SK-N-MC (cell line): Measurements from ENCODE around the gene LRP1B.
"Not testable (repeated sequence)": the region's sequence is repeated elsewhere in the genome, so short reads cannot be mapped to it uniquely, and the experiment has no call there.

Experiments used
- DNase-seq: peaks from one replicate; pipeline ENCODE4 v3.0.0-alpha.2; 2011; ENCODE audit warnings: low read depth, low spot score
- H3K27ac ChIP-seq: fragments of 200-600 bp; sonication (generic); 2 replicates; pipeline ENCODE4 v1.5.1; 2016; ENCODE audit warnings: mixed run types
- H3K36me3 ChIP-seq: fragments of 200-600 bp; sonication (generic); 2 replicates; pipeline ENCODE4 v1.6.1; 2017; ENCODE audit warnings: antibody characterized with exemption, low read length, mixed read lengths; ENCODE audit not compliant: insufficient read depth
- H3K4me3 ChIP-seq: fragments of 200-600 bp; sonication (generic); 2 replicates; pipeline ENCODE4 v1.5.1; 2016
- H3K9ac ChIP-seq: fragments of 200-600 bp; sonication (generic); 2 replicates; pipeline ENCODE4 v1.8.0; 2017; ENCODE audit warnings: mixed run types, mixed read lengths; ENCODE audit not compliant: insufficient read length
- H3K9me3 ChIP-seq: fragments of 200-600 bp; sonication (generic); 2 replicates; pipeline ENCODE4 v1.6.1; 2017; ENCODE audit warnings: low read depth, mild to moderate bottlenecking, antibody characterized with exemption, low read length, moderate library complexity, mixed read lengths
- EZH2 ChIP-seq: fragments of 200-600 bp; sonication (generic); IDR thresholded peaks from one replicate; pipeline ENCODE4 v1.6.1; 2017; ENCODE audit warnings: antibody characterized with exemption
- FOXP2 ChIP-seq: optimal IDR thresholded peaks from 2 replicates; pipeline ENCODE3; 2011; ENCODE audit warnings: mild to moderate bottlenecking, moderate library complexity; ENCODE audit not compliant: insufficient read depth; ENCODE audit errors: extremely low read length, control extremely low read depth
- POLR2AphosphoS5 ChIP-seq: IDR thresholded peaks from 2 replicates; pipeline ENCODE4 v1.6.1; 2012; ENCODE audit warnings: mild to moderate bottlenecking, low read depth, low read length, borderline replicate concordance

The LRP1B gene

DNA sequence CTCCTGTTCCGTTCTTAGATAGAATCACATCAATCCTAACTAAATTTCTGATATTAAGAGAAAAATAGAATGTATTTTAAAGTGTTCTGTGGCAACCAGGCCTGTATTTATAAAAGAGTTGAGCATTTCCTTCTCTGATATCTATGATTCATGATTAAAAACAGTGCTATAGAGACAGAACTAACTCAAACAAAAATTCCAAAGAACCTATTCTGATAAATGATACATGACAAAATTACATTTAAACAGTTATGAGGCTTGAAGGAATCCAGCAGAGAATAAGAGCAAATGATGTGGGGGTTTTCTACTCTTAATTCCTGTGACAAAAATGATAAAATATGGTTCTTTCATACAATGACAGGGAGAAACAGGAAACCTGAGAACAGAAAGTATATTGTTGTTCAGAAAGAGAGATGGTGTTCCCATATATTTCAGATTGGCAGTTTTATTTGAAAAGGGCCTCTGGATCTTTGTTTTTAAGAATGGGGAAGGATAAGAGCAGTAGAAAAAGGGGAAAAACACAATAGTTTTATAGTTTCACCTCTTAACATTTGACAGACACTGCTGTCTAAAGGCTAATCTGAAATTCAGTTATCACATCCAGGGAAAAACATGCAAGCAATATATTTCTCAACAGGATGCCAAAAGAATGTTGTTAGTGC, 944.3 kb downstream of the LRP1B start:
- Histone ChIP-seq H3K4me3 (no peak overlapping the region), H3K36me3 (no peaks in the 10 kb centered on the region), H3K9me3 (no peaks in the 10 kb centered on the region), H3K27ac (no peak overlapping the region), H3K9ac (no peak overlapping the region)
- TF ChIP-seq EZH2: no peak
- no peak for TF ChIP-seq FOXP2
- TF ChIP-seq POLR2AphosphoS5: no peak
- DNase-seq: no peak

DNA sequence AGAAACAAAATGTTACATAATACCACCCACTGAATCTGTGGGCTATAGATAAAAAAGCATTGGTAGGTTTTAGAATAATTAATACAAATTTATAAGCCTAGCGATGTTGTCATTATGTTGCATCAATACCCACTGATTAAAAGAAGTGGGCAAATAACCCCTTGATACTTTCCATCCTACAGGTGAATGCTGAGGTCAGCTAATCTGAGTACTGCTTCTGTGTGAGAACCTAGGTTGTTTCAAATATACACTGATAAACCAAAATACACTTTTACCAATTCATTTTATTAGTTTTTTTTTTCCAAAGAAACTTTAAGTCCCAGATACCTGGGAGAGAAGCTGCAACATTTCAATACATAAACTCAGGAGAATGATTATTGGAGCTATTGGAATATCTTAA, 948.6 kb downstream of the LRP1B start:
- Histone ChIP-seq H3K27ac (no peak overlapping the region), H3K9me3 (no peaks in the 10 kb centered on the region), H3K4me3 (no peak overlapping the region), H3K36me3 (no peaks in the 10 kb centered on the region), H3K9ac (no peak overlapping the region)
- no peak for DNase-seq
- TF ChIP-seq FOXP2: no peak
- no peak for TF ChIP-seq POLR2AphosphoS5
- TF ChIP-seq EZH2: no peak

- not testable (repeated sequence) for H3K36me3 ChIP-seq, DNase-seq, H3K9me3 ChIP-seq, H3K9ac ChIP-seq, H3K4me3 ChIP-seq, H3K27ac ChIP-seq
Measured at GRCh38 chr2:141169117-141169516, 961.7 kb downstream of the LRP1B start.

- Histone ChIP-seq H3K27ac (no peak overlapping the region), H3K36me3 (no peaks in the 10 kb centered on the region), H3K9me3 (no peaks in the 10 kb centered on the region), H3K4me3 (no peak overlapping the region), H3K9ac (no peak overlapping the region)
- no peak for DNase-seq
- TF ChIP-seq FOXP2 (no peak), EZH2 (no peak), POLR2AphosphoS5 (no peak)
Measured at GRCh38 chr2:141162314-141162713, 968.5 kb downstream of the LRP1B start.

GRCh38 chr2:141151611-141152286, 979.1 kb downstream of the LRP1B start:
- H3K36me3 ChIP-seq: no peaks in the 10 kb centered on the region
- no peak for DNase-seq
- no peak overlapping the region for H3K9ac ChIP-seq
- no peaks in the 10 kb centered on the region for H3K9me3 ChIP-seq
- H3K27ac ChIP-seq: no peak overlapping the region
- no peak overlapping the region for H3K4me3 ChIP-seq
- TF ChIP-seq POLR2AphosphoS5: no peak
- no peak for TF ChIP-seq EZH2
- no peak for TF ChIP-seq FOXP2

GRCh38 chr2:141142025-141142424, 988.8 kb downstream of the LRP1B start:
- no peaks in the 10 kb centered on the region for H3K9me3 ChIP-seq
- no peak for TF ChIP-seq EZH2
- no peak for TF ChIP-seq FOXP2
- no peak for TF ChIP-seq POLR2AphosphoS5
- H3K27ac ChIP-seq: no peak overlapping the region
- H3K4me3 ChIP-seq: no peak overlapping the region
- H3K36me3 ChIP-seq: no peaks in the 10 kb centered on the region
- DNase-seq: no peak
- no peak overlapping the region for H3K9ac ChIP-seq

DNA sequence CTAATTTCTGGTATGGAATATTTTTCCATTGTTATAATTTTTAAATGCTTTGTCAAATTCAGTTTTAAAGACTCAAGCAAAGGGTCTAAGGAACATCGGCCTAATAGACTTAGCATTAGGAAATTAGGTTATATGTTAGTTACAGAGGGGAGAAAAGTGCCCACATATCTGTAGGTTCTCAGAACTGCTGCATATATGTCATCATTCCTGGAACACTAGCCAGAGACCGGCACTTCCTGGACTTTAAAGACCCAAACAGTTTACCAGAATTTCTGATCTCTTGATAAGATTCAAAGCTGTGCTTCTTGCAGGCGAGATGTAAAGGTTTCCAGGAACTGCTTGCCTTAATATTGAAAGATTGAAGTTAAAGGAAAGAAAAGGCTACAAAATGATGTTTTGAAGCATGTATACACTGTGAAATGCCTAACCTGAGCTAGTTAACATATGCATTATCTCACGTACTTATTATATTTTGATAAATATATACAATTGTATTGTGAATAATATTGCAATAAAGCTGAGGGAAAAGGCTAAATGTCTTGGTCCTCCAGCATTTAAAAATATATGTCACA, 993.6 kb downstream of the LRP1B start:
- no peak for TF ChIP-seq FOXP2
- TF ChIP-seq POLR2AphosphoS5: no peak
- no peak for TF ChIP-seq EZH2
- no peak overlapping the region for H3K27ac ChIP-seq
- DNase-seq: no peak
- H3K36me3 ChIP-seq: no peaks in the 10 kb centered on the region
- no peak overlapping the region for H3K4me3 ChIP-seq
- H3K9me3 ChIP-seq: no peaks in the 10 kb centered on the region
- H3K9ac ChIP-seq: no peak overlapping the region

DNA sequence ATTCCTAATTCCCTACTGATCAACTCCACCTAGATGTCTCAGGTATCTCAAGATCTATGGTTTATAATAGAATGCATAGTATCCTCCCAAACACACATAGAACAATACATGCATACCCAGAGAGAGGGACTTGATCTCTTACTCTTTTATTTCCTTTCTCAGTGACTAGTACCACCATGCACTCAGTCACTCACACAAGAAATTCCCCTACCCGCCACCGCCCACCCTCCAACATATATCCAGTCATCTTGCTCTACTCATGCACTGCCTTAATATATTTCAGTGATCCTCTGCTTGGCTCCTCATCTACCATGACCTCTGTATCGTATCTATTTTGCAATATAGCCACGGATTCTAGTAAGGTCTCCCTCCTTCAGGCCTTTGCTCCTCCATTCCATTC, 996.9 kb downstream of the LRP1B start:
- no peaks in the 10 kb centered on the region for H3K36me3 ChIP-seq
- no peak for DNase-seq

More for the DNA sequence above, 996.9 kb downstream of the LRP1B start:
- no peak overlapping the region for H3K4me3 ChIP-seq
- H3K27ac ChIP-seq: no peak overlapping the region
- TF ChIP-seq FOXP2 (no peak), POLR2AphosphoS5 (no peak), EZH2 (no peak)
- no peak overlapping the region for H3K9ac ChIP-seq
- H3K9me3 ChIP-seq: no peaks in the 10 kb centered on the region
